Posterior vena cava (tissue), 2 donors: ENCODE results near the gene RAPGEF3. TPM values are rescaled to one million over a fixed set of nuclear protein-coding genes. Genes with fewer than 3 reads are reported as not detected.
A peak's percentile ranks its signal among the peaks of the same experiment; 100 is the strongest.

Source experiments
- DNase-seq: peaks from one replicate; pipeline ENCODE4 v3.0.0-alpha.2; 2020; ENCODE audit warnings: low spot score
- intact Hi-C, 2 donors: fragments of 100-400 bp; cut with DNase I; formaldehyde crosslinking; loops; one replicate each; pipeline versions ENCODE4 v1.14.1 to v1.14.2; 2022 to 2023
- total RNA-seq, 2 donors: library from RNA; stranded (reverse); fragmentation: NEBNext Ultra II Directional; extraction: Animal tissue kit (Norgen Biotek cat#: 25700); gene quantifications; one replicate each; pipeline ENCODE4 v1.2.1, GENCODE V29; 2021
- donor health status: DM: yes; HTN: yes; CAD: no.
- donor health status: DM: yes; HTN: yes; CAD: no.

RAPGEF3 gene
- total RNA-seq, 2 donors from 2014 or later, result 18.3 to 33.5 TPM

DNA sequence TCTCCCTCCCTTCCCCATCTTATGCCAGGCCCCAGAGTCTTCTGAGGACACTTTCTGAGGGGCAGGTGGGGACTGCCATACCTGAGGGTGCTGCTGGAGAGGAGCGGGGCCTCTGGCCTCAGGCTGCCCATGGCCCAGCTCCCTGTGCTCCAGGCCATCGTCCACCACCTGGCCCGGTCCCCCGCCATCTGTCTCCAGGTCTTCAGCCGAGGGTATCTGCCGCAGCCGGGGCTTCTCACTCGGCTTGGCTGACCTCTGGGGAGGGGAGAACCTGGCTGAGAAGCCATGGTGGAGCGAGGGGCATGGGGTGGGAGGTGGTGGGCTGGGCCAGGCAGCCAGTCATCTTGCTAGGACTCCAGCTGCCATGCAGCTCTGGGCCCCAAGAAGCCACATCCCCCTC lies 36.0 kb upstream of the RAPGEF3 start:
- intact Hi-C loops, result no loop called here
- DNase-seq, result no peak

DNA sequence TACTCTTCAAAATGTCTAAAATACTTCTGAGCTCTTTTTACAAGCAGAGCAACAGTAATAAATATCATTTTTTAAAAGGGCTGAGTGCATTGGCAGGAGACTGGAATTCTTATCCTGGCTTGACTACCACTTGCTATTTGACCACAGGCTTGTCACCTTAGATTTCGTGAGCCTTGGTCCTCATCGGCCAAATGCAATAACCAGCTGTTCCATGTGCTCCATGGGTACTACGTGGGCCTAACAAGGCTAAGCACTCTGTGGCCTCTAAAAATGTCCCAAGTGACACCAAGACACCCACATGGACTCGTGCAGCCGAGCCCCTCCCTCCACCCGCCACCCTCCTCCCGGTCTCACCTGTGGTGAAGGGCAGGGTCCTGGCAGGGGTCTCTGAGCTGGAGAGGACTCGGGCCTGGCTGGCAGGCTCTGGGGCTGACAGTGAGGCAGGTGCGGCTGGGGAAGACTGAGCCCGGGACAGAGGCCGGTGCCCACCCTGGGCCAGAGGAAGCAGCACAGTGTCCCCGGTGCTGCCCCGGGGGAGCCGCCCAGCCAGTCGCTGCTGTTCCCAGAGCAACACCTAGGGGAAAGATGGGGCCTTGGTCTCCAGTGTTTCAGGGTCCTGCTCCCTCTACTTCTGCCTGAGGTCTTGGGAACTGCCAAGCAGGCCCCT lies 34.5 kb upstream of the RAPGEF3 start:
- intact Hi-C loops, result no loop called here

GRCh38 chr12:47791874-47792273 lies 33.2 kb upstream of the RAPGEF3 start:
- intact Hi-C loops, result no loop called here
- DNase-seq, result peak; percentile 76

More for the DNA sequence above, 34.5 kb upstream of the RAPGEF3 start:
- DNase-seq, result peak; percentile 69

DNA sequence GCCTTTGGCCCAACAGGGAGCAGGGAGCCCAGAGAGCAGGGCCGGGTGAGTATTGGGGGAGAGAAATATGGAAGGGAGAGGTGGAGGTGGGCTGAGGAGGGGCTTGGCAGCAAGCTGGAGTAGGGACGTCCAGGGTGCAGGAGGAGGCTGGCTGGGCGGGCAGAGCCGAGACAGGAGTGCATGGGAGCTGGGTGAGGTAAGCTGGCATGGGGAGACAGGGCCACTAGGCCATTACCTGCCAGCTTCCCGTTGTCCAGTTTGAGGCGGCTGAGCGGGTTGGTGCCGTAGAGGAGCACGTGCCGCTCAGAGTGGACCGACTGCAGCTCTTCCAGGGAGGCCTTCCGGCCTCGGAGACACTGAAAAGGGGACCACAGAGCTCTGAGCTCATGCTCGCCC lies 32.7 kb upstream of the RAPGEF3 start:
- intact Hi-C loops, result no loop called here
- peak; percentile 69 for DNase-seq

- DNase-seq, result peak; percentile 73
- intact Hi-C loops, result no loop called here
Measured at GRCh38 chr12:47790676-47791350, 32.1 kb upstream of the RAPGEF3 start.

- DNase-seq, result no peak
- intact Hi-C loops, result loop anchor here in 1 of 2 donors (10.0 kb wide), 1 partner anchor 45 kb away; no protein-coding TSS in a partner anchor
Measured at GRCh38 chr12:47789712-47790489, 31.2 kb upstream of the RAPGEF3 start.

GRCh38 chr12:47789141-47789540 lies 30.5 kb upstream of the RAPGEF3 start:
- intact Hi-C loops, result loop anchor here in 1 of 2 donors (10.0 kb wide), 1 partner anchor 46 kb away; no protein-coding TSS in a partner anchor
- no peak for DNase-seq

DNA sequence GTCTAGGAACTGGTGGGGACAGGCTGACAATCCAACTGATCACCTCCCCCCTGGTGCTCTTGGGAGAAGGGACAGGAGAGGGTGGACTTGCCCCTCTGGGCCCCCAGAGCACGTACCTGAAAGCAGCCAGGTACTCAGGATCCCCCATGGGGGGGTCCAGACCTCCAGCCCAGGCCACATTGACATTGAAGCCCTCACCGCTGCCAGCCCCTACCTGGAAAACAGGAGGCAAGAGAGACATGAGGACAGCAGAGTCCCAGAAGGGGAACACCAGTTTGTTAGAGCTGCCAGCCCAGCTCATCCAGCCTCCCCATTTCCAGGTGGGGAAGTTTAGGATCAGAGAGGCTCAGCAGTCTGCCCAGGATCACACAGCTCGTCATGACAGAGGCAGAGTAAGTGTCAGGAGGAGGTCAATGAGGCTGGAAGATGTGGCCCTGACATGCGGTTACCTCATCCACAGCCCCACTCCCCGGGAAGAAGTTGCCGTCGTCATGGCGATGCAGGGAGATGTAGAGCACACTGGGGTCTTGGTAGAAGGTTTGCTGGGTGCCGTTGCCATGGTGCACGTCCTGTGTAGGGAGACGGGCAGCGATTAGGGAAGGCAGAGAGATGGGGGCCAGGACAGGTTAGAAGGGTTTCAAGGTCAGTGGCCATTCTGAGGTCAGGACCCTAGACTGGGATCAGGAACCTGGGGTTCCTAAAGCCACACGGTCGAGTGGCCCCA lies 29.1 kb upstream of the RAPGEF3 start:
- intact Hi-C loops, result loop anchor here in 1 of 2 donors (10.0 kb wide), 1 partner anchor 47 kb away; no protein-coding TSS in a partner anchor
- DNase-seq, result no peak

DNA sequence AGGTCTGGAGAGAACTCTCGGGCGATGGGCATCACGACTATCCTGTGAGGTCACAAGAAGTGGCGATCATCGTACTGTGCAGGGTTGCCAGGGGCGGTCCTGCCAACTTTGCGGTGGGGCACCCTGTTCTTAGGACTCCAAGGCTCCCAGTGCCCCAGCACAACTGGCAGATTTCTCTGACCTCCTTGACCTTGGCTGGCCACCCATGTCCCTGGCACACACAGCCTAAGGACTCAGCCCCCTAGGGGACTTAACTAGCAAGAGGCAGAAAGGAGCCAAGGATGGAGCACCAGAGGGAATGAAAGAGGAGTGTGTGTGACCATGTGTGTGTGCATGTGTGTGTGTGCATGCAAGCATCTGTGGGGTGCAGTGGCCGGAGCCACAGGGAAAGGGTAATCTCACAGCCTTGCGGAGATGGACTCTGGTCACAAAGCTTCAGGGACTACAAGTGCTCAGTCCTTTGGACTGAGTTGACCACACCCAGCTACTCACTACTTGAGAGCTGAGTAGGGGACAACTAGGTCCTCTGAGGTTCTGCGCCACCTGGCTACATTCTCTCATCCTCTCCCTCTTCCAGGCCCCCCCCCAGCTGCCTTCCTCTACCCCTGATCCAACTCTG lies 28.1 kb upstream of the RAPGEF3 start:
- DNase-seq, result peak; percentile 76
- intact Hi-C loops, result loop anchor here in 1 of 2 donors (10.0 kb wide), 1 partner anchor 48 kb away; no protein-coding TSS in a partner anchor

- intact Hi-C loops, result loop anchor here in 1 of 2 donors (10.0 kb wide), 1 partner anchor 49 kb away; no protein-coding TSS in a partner anchor
- peak; percentile 75 for DNase-seq
Measured at GRCh38 chr12:47785887-47786661, 27.4 kb upstream of the RAPGEF3 start.

DNA sequence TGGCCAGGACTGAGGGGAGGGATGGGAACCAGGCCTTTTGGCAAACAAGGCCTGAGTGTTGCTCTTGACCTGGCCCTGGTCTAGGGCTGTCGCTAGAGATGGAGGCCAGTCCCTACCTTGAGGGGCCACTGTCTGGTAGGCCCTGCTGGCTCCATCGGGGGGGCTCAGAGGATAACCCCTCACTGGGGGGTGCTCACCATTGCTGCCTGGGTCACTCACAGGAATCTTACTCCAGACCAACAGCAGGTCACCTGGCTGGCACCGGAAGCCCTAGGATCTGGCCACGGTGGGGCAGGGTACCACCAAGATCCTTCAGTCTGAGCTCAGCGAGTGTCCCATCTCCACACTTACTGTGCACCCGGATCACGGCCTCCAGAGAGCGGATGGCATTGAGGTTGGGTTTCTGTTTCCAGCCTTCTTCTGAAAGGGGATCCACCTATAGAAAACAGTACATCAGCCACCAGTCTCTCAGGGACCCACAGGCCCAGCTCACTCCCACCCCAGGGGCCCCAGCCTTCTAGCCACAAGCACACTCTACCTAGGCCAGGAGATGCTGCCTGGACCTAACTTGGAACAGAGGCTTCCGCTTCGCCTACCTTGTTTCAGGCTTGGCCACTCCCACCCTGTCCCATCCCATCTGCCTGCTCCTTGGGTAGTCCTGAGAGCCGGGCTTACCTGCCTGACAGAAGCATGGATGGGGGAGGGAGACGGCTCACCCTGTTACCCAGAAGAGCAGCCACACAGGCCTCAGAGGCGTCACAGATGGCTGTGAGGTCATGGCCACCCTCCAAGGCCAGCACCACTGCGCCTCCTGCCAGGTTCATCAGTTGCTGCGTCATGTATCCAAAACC lies 26.6 kb upstream of the RAPGEF3 start:
- peak; percentile 83 for DNase-seq
- intact Hi-C loops, result loop anchor here in 1 of 2 donors (10.0 kb wide), 1 partner anchor 50 kb away; no protein-coding TSS in a partner anchor

DNA sequence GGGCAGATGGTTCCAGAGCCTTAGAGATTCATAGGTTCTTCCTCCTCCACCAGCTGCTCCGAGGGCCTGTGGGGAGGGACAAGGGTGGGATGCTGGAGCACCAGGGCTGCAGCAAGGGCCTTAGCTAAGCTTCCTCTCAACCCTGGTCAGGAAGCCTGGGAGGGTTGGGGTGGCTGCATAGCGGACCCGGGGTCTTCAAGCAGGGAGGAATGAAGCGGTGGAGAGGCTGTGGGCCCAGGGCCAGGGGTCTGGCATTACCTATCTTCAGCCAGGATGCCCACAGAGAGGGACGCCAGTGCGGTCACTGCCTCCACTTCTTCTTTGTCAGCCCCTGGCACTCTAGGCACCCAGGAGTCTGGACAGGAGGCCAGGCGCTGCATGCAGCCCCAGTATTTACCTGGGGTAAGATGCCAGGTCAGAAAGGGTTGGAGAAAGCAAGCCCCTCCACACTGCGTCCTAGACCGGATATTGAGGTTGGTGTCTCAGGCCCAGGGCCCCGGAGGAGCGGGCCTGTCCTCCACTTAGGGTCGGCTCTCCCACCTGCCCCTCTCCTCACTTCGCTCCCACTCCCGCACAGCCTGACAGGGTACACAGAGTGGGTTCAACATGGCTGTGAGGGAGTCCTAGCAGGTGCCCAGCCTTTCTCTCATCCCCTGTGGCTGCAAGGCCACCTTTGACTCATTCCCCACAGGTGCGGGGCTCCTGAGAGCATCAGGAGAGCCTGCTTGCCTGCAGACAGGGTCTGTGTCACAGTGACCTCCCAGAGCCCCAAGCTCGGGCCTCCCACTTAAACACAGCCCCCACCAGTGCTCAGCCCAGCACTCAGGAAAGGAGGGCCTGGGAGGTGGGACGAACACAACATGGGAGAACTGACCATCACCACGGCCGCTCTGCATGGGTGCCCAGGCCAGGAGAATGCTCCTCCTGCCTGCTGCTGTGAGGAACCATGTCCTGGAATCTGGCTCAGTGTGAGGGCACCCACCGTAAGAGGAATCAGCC lies 25.4 kb upstream of the RAPGEF3 start:
- intact Hi-C loops, result loop anchor here in 1 of 2 donors (10.0 kb wide), 1 partner anchor 51 kb away; no protein-coding TSS in a partner anchor
- DNase-seq, result peak; percentile 81

- intact Hi-C loops, result loop anchor here in 1 of 2 donors (10.0 kb wide), 1 partner anchor 52 kb away; no protein-coding TSS in a partner anchor
- peak; percentile 80 for DNase-seq
Measured at GRCh38 chr12:47783024-47783755, 24.5 kb upstream of the RAPGEF3 start.

- intact Hi-C loops, result loop anchor here (1.0 to 10.0 kb wide), 2 partner anchors 52 to 66 kb away; no protein-coding TSS in a partner anchor
- DNase-seq, result peak; percentile 83
Measured at GRCh38 chr12:47782372-47782770, 23.7 kb upstream of the RAPGEF3 start.
